ENCODE measurements around the gene NFYB. TPM values are rescaled to one million over a fixed set of nuclear protein-coding genes. Genes with fewer than 3 reads are reported as not detected.
"Not testable (repeated sequence)": the region's sequence is repeated elsewhere in the genome, so short reads cannot be mapped to it uniquely, and the experiment has no call there.

The NFYB gene
- total RNA-seq, 1 donor = 25.7 TPM

DNA sequence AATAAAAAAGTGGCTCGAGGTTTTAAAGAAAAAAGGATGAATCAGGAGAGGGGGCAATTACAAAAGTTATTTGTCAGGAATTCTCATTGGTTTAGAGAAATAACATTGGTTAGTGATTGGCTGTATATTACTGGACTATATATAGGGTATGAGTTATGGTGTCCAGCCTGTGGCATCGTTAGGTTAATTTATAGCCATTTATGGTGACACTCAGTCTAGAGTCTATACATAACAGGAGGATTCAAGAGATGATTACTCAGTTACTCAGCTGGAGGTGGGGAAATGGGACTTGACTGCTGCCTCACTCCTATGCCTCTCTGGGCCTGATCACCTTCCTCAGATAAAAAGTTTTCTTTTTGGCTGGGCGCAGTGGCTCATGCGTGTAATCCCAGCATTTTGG is 25.6 kb upstream of the NFYB start:
- Histone ChIP-seq H3K4me2 (ENCODE audit: insufficient read depth, low read length) (no peak overlapping the region), H2AFZ (ENCODE audit: low read length) (no peak overlapping the region), H3K4me3 (ENCODE audit: insufficient read depth, low read length) (no peak overlapping the region), H3K79me2 (ENCODE audit: insufficient read depth, low read length) (no peaks in the 10 kb centered on the region), H3K36me3 (ENCODE audit: insufficient read depth, low read length) (no peaks in the 10 kb centered on the region), H3K4me1 (ENCODE audit: insufficient read depth, low read length) (peaks cover 3% of the 10 kb centered on the region), H3K27me3 (ENCODE audit: insufficient read depth, low read length) (no peaks in the 10 kb centered on the region), H4K20me1 (ENCODE audit: insufficient read depth, low read length) (no peaks in the 10 kb centered on the region), H3K9me3 (ENCODE audit: low read depth, low read length) (no peaks in the 10 kb centered on the region), H3K27ac (ENCODE audit: low read depth, low read length) (no peak overlapping the region)
- TF ChIP-seq, protein P1, sequence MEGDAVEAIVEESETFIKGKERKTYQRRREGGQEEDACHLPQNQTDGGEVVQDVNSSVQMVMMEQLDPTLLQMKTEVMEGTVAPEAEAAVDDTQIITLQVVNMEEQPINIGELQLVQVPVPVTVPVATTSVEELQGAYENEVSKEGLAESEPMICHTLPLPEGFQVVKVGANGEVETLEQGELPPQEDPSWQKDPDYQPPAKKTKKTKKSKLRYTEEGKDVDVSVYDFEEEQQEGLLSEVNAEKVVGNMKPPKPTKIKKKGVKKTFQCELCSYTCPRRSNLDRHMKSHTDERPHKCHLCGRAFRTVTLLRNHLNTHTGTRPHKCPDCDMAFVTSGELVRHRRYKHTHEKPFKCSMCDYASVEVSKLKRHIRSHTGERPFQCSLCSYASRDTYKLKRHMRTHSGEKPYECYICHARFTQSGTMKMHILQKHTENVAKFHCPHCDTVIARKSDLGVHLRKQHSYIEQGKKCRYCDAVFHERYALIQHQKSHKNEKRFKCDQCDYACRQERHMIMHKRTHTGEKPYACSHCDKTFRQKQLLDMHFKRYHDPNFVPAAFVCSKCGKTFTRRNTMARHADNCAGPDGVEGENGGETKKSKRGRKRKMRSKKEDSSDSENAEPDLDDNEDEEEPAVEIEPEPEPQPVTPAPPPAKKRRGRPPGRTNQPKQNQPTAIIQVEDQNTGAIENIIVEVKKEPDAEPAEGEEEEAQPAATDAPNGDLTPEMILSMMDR (IDR thresholded peaks at IDR 0.05; ENCODE audit: extremely low read depth, low read depth, low read length) = no peak
- no peak for DNase-seq (ENCODE audit: insufficient read length, low spot score, missing footprints)

DNA sequence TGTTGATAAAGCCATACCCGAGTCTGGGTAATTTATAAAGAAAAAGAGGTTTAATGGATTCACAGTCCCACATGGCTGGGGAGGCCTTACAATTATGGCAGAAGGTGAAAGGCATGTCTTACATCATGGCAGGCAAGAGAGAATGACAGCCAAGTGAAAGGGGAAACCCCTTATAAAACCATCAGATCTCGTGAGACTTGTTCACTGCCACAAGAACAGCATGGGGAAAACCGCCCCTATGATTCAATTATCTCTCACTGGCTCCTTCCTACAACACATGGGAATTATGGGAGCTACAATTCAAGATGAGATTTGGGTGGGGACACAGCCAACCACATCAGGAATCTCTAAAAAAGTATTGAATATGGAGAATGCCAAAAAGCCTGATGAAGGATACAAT is 25.0 kb upstream of the NFYB start:
- not testable (repeated sequence) for H3K9me3 ChIP-seq (ENCODE audit: low read depth, low read length); H3K4me3 ChIP-seq (ENCODE audit: insufficient read depth, low read length); H3K27ac ChIP-seq (ENCODE audit: low read depth, low read length); H3K27me3 ChIP-seq (ENCODE audit: insufficient read depth, low read length); H3K36me3 ChIP-seq (ENCODE audit: insufficient read depth, low read length); H3K79me2 ChIP-seq (ENCODE audit: insufficient read depth, low read length); H3K4me2 ChIP-seq (ENCODE audit: insufficient read depth, low read length); H3K4me1 ChIP-seq (ENCODE audit: insufficient read depth, low read length); H4K20me1 ChIP-seq (ENCODE audit: insufficient read depth, low read length); DNase-seq (ENCODE audit: insufficient read length, low spot score, missing footprints); H2AFZ ChIP-seq (ENCODE audit: low read length)

DNA sequence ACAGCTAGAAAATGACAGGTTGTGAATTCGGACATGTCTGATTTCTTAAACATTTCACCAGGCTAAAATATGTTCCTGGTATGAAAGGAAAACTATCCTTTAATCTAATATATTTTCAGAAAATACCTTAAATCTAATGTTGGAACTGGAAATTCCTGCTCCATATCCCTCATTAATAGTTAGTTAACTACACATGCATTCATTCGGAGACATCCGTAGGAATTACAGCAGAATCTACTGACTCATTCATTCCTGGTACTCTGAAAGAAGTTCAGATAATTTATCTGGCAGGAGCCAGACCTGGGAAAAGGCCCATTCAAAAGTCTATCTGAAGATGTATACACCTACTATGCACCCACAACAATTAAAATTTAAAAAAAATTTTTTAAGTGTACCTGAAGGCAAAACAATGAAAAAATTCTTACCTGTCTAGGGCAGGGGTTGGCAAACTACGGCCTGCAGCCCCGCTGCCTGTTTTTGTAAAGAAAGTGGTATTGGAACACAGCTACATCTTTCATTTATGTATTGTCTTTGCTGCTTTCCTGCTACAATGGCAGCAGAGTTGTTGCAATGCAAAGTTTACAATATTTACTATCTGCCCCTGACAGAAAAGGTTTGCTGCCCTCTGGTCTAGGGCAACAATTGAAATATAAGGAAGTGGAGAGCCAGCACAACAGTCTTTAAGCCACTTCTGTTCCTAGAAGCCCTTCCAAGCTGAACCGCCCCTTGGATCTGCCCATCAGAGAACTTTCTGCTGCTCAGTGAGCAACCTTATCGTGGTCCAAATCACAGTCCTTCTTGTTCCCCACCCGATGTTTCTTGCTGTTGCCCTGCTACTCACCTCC is 17.9 kb upstream of the NFYB start:
- Histone ChIP-seq H3K4me2 (ENCODE audit: insufficient read depth, low read length) (no peak overlapping the region), H4K20me1 (ENCODE audit: insufficient read depth, low read length) (no peaks in the 10 kb centered on the region), H3K79me2 (ENCODE audit: insufficient read depth, low read length) (no peaks in the 10 kb centered on the region), H3K4me1 (ENCODE audit: insufficient read depth, low read length) (no peaks in the 10 kb centered on the region), H3K27me3 (ENCODE audit: insufficient read depth, low read length) (peaks cover 3% of the 10 kb centered on the region), H3K9me3 (ENCODE audit: low read depth, low read length) (no peaks in the 10 kb centered on the region), H3K36me3 (ENCODE audit: insufficient read depth, low read length) (no peaks in the 10 kb centered on the region), H2AFZ (ENCODE audit: low read length) (no peak overlapping the region), H3K27ac (ENCODE audit: low read depth, low read length) (no peak overlapping the region), H3K4me3 (ENCODE audit: insufficient read depth, low read length) (no peak overlapping the region)
- no peak for DNase-seq (ENCODE audit: insufficient read length, low spot score, missing footprints)
- TF ChIP-seq, protein P1 (IDR thresholded peaks at IDR 0.05; ENCODE audit: extremely low read depth, low read depth, low read length) = no peak

DNA sequence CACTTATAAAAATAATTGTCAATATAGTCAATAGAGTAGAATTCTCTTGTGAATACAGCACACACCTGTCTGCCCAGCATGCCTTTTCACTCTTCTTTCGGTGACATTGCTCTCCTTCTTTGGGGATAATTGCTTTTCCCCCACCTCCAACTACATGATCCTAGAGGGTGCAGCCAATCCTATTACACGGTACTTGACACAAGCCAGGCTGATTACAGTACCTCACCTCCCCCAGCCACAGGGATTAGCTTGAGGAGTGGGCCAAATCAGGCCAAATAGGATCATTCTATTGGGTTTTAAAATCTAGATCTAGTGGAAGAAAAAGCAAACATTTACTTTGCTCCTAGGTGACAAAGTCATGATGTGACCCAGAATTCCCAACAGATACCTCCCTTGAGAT is 16.8 kb upstream of the NFYB start:
- Histone ChIP-seq H2AFZ (ENCODE audit: low read length) (no peak overlapping the region), H3K79me2 (ENCODE audit: insufficient read depth, low read length) (no peaks in the 10 kb centered on the region), H4K20me1 (ENCODE audit: insufficient read depth, low read length) (no peaks in the 10 kb centered on the region), H3K27ac (ENCODE audit: low read depth, low read length) (no peak overlapping the region), H3K4me3 (ENCODE audit: insufficient read depth, low read length) (no peak overlapping the region), H3K27me3 (ENCODE audit: insufficient read depth, low read length) (peaks cover 7% of the 10 kb centered on the region), H3K36me3 (ENCODE audit: insufficient read depth, low read length) (no peaks in the 10 kb centered on the region), H3K9me3 (ENCODE audit: low read depth, low read length) (no peaks in the 10 kb centered on the region), H3K4me1 (ENCODE audit: insufficient read depth, low read length) (no peaks in the 10 kb centered on the region), H3K4me2 (ENCODE audit: insufficient read depth, low read length) (no peak overlapping the region)
- no peak for DNase-seq (ENCODE audit: insufficient read length, low spot score, missing footprints)
- TF ChIP-seq, protein P1 (IDR thresholded peaks at IDR 0.05; ENCODE audit: extremely low read depth, low read depth, low read length) = no peak

Measured in osteoblast (primary cell).